Activated CD4-positive, alpha-beta T cell treated with anti-CD3 and anti-CD28 coated beads for 1 hour (primary cell): ENCODE data around the gene INPP5F.
"Not testable (repeated sequence)": the region's sequence is repeated elsewhere in the genome, so short reads cannot be mapped to it uniquely, and the experiment has no call there.

Experiments used
- DNase-seq: peaks from one replicate; pipeline ENCODE4 v3.0.0-alpha.2; 2020

INPP5F gene

DNA sequence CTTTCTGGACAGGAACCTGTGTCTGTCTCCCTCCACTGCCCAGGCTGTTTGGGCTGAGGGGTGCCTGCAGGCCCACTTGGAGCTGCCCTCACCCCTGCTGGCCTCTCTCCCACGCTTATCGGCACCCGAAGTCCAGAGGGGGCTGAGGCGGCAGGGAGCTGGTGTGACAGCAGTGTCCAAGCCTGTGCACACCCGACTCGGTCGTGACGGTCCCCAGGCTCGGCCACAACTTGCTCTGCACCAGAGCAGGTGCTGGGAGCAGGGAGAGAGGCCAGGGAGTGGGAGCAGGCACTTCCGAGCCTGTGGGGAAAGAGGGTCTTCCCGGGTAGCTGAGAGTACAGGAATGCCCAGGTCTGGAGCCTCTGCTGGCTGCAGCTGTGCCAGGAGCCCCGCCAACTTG is 23.0 kb downstream of the INPP5F start:
- DNase-seq = no peak

GRCh38 chr10:119749455-119749854 is 23.6 kb downstream of the INPP5F start:
- DNase-seq = no peak

- DNase-seq = peak; percentile 33
Observed at GRCh38 chr10:119750391-119751230, 24.8 kb downstream of the INPP5F start.

- no peak for DNase-seq
Observed at GRCh38 chr10:119753309-119753708, 27.5 kb downstream of the INPP5F start.

GRCh38 chr10:119754085-119754484 is 28.2 kb downstream of the INPP5F start:
- DNase-seq = no peak

- no peak for DNase-seq
Observed at GRCh38 chr10:119754936-119755335, 29.1 kb downstream of the INPP5F start.

DNA sequence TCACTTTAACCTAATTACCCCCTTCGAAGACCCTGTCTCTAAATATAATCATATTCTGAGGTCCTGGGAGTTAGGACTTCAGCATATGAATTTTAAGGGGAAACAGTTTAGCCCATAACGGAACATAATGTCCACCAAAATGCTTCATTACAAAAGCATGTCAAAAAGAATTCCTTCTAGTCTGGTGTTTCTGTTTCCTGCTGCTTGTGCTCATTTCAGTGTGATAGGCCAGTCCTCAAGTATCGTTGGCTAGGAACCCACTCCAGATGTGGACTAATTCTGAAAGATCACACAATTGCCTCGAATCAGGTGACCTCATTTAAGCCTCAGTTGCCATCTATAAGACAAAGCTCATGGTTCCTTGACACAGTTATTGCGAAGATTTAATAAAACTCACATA is 29.6 kb downstream of the INPP5F start:
- DNase-seq = no peak

GRCh38 chr10:119758448-119759195 is 32.8 kb downstream of the INPP5F start:
- DNase-seq = no peak

DNA sequence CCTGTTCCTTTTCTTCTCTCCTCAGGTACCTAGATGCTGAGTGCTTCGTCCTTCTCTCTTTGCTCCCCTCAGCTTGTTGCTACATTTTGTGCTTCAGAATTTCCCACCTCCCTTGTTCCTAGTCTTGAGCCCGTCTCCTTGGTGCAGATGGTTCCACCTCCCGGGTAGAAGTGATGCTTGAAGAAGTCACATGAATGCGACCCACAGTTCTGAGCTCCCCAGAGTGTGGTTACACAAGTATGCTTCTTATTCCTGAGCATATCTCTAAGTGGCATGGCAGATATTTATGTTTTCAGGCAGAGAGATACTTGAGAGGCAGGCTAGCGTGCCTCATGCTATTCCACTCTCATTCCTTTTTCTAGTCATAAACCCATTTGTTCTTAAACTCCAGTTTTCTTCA is 34.0 kb downstream of the INPP5F start:
- no peak for DNase-seq

GRCh38 chr10:119761106-119761505 is 35.3 kb downstream of the INPP5F start:
- DNase-seq = no peak

DNA sequence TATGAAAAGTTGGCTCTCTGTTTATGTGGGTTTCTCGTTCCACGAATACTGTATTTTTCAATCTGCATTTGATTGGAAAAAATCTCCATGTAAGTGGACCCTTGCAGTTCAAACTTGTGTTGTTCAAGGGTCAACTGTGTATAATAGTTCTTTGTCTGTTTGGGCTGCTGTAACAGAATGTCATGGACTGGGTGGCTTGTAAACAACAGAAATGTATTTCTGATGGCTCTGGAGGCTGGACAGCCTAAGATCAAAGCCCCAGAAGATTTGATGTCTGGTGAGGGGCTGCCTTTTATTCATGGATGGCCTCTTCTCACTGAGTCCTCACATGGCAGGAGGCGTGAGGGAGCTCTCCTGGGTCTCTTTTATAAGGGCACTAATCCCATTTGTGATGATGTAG is 36.2 kb downstream of the INPP5F start:
- no peak for DNase-seq

DNA sequence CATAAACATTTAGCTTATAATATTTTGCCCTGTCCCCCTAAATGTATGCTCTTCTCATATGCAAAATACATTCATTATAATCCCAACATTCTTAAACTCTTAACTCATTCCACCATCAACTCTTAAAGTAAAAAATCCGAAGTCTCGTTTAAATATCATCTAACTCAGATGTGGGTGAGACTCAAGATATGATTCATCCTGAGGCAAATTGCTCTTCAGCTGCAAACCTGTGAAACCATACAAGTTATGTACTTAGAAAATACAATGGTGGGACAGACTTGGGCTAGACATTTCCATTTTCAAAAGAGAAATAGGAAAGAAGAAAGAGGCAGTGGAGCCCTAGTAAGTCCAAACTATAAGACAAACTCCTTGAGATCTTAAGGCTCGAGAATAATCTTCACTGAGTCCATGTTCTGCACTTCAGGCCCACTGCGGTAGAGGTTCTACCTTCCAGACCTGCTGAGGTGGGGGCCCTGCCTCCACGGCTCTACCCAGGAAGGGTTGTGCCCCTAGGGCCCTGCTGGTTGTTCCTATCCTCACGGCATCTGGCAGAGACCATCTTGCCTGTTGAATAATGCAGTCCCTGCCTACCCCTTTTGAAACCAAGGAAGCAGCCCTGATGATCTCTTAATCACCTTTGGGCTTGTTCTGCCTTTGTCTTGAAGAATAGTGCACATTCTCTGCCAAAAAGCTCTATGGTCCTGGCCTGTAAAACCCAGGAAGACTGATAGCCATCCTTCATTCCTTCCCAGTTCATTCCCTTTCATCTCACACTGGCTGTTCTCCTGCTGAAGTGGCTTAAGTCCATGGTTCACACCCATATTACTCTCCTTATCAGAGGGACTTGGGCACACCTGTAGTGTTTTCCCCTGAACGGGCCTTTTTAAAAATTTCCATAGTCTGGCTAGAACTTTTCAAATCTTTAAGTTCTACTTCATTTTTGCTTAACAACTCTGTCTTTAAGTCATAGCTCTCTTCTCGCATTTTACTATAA is 37.3 kb downstream of the INPP5F start:
- DNase-seq = no peak

DNA sequence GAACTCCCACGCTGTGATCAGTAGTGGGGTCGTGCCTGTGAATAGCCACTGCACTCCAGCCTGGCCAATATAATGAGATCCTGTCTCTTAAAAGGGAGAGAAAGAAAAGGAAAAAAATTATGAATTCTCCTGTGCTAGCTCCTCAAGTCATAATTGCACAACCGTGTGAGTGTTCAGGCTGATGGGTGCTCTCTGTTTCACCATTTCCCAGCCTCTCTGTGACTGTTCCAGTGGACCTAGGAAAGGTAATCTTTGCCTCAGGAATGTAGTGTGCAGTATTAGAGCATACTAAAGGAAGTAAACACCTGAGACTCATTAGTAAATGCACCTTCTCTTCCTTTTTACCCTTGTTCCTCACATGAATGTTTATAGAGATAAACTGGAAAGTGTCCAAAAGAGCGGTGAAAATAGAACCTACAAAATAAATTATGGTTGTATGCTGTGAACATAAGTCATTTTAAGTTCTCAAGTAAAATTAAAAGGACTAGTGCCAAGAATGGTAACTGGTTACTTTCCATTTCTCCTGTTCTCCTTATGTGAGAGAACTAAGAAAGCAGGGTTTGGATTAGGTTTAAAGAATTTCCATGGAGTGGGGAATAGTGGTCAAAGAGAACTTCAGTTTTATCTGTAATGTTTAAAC is 42.7 kb downstream of the INPP5F start:
- DNase-seq = no peak

- no peak for DNase-seq
Observed at GRCh38 chr10:119769886-119770285, 44.0 kb downstream of the INPP5F start.

DNA sequence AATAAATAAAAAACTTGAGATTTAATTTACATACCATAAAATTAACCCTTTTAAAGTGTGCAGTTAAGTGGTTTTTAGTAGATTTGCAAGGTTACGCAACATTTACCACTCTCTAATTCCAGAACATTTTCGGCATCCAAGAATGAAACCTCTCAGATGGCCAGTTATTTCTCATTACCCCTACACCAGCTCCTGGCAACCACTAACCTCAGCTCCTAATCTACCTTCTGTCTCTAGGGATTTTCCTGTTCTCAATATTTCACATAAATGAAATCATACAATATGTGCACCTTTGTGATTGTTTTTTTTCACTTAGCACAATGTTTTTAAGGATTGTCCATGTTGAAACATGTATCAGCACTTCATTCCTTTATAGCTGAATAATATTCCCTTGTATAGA is 45.1 kb downstream of the INPP5F start:
- DNase-seq = no peak

DNA sequence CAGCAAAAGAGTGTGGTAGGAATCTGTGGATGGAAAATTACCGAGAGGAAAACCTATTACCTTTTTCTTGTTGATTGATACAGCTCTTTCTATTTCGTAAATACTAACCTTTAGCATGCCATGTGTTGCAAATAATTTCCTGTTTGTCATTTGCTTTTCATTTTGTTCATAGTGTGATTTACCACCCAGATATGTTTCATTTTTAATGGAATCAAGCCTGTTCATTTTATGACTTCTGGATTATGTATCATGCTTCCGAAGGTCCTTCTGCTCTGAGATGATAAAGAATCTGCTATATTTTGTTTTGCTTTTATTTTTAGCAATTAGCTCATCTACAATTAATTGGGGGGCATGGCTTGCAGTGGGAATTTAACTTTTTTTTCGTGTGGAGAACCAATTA is 46.5 kb downstream of the INPP5F start:
- DNase-seq = no peak

DNA sequence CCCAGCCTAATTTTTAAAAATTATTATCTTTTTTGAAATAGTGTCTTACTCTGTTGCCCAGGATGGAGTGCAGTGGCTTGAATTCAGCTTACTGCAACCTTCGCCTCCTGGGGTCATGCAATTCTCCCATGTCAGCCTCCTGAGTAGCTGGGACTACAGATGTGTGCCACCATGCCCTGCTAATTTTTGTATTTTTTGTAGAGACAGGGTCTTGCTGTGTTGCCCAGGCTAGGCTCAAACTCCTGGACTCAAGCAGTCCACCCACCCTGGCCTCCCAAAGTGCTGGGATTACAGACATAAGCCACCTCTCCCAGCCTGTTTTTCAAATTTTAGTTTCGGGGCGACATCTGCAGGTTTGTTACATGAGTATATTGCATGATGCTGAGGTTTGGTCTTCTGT is 47.2 kb downstream of the INPP5F start:
- not testable (repeated sequence) for DNase-seq

DNA sequence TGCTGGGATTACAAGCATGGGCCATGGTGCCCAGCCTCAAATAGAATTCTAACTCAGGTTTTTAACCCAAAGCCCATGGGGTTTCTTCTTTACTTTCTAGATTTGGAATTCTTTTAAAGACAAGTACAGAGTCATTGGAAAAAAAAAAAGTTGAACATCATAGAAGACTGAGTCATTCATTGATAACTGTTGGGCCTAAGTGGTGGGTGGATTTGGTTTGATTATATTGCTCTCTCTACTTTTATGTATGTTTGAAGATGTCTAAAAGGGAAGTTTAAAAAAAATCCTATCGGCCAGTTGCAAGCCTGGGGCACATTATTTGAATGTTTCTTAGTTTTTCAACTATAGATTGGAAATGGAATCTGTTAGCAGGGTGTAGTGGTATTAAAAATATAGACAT is 49.7 kb downstream of the INPP5F start:
- DNase-seq = no peak

DNA sequence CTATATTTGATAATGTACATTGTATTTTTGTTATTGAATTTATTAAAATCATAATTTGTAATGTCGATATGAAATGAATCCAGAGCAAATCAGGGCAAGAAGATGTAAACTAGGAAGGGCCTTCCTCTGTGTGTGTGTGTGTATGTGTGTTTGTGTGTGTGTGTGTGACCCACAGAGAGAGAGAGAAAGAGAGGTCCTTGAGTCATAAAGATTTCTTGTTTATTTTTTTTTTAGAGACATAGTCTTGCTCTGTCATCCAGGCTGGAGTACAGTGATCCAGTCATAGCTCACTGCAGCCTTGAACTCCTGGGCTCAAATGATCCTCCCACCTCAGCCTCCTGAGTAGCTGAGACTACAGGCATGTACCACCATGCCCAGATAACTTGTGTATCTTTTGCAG is 50.7 kb downstream of the INPP5F start:
- DNase-seq = no peak

- no peak for DNase-seq
Observed at GRCh38 chr10:119777686-119778085, 51.8 kb downstream of the INPP5F start.

DNA sequence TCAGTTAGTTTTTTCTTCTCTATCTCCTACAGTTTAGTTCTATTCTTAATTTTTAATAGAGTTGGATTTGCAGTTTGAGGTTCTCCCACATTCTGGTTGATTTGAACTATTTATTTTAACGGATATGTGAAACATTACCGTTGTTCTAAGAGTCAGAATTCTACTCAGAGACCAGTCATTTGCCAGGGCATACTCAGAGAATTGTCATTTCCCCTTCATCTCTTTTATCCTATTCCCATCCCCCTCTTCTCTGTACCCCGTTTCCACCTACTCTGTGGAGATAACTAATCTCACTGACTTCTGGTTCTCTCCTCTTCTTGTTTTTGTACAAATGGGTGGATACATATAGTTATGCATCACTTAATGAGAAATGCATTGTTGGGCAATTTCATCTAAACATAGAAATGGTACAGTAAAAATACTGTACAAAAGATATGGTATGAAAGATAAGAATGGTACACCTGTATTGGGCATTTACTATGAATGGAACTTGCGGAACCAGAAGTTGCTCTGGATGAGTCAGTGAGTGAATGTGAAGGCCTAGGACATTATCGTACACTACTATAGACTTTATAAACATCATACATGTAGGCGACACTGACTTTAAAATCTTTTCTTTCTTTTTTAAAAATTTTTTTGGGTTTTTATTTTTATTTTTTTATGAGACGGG is 53.1 kb downstream of the INPP5F start:
- no peak for DNase-seq

DNA sequence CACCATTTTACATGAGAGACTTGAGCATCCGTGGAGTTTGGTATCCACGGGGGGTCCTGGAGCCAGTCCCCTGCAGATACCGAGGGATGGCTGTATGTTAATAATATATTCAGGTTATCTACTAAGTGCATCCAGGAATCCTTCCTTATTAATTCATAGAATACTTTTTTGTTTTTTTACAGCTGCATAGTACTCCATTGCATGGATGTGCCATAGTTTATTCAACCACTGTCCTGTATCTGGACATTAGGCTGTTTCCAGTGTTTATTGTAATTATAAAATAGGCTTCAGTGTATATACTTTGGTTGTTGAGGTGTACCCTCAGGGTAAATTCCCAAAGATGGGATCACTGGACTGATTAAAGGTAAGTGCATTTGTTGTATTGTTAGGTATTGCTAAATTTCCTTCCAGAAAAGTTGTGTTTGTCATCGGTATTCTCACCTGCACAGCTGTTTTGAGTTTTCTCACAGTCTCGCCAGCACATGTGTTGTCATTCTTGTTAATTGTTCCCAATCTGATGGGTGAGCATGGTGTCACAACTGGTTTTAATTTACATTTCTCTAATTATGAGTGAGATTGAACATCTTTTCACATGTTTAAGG is 55.1 kb downstream of the INPP5F start:
- no peak for DNase-seq
